H1 (cell line): ENCODE data around the gene PTMA. TPM values are rescaled to one million over a fixed set of nuclear protein-coding genes. Genes with fewer than 3 reads are reported as not detected.

Experiments used
- CTCF ChIA-PET: fragments of 300-600 bp; sonication (Branson Sonifier 250); formaldehyde crosslinking; loops from one replicate; lab custom pipeline; 2021; ENCODE audit not compliant: partially characterized antibody; lab: Charles Lee
- POLR2A ChIA-PET: fragments of 300-600 bp; sonication (Branson Sonifier 250); formaldehyde crosslinking; loops from one replicate; lab custom pipeline; 2021; ENCODE audit warnings: inconsistent platforms; ENCODE audit not compliant: partially characterized antibody; lab: Charles Lee
- DNase-seq, 2 experiments: peaks; one replicate each; pipeline versions ENCODE4 v3.0.0 to v3.0.0-alpha.2; 2010 to 2022; ENCODE audit warnings: low spot score in 2 of 2, low read depth in 1 of 2, mixed read lengths in 1 of 2
- FAIRE-seq: peaks from 2 replicates; lab custom pipeline; 2011; peaks lifted over from hg19 to GRCh38; lab: Jason Lieb, UNC
- H2AFZ ChIP-seq: 2 replicates; pipeline ENCODE4 v1.8.1; 2012; ENCODE audit warnings: low read length, inconsistent platforms
- H2AK5ac ChIP-seq: 2 replicates; pipeline ENCODE4 v1.6.1; 2013; ENCODE audit warnings: low read depth, low read length
- H2BK120ac ChIP-seq: replicated peaks from 2 replicates; pipeline ENCODE3; 2013; ENCODE audit warnings: low read depth, low read length, inconsistent platforms
- H2BK12ac ChIP-seq: 2 replicates; pipeline ENCODE4 v1.6.1; 2013; ENCODE audit warnings: low read depth, low read length
- H2BK15ac ChIP-seq: 2 replicates; pipeline ENCODE4 v1.6.1; 2013; ENCODE audit warnings: low read length
- H2BK20ac ChIP-seq: 2 replicates; pipeline ENCODE4 v1.6.1; 2013; ENCODE audit warnings: low read length
- H2BK5ac ChIP-seq: 2 replicates; pipeline ENCODE4 v1.6.1; 2013; ENCODE audit warnings: low read depth, low read length
- H3K14ac ChIP-seq: 2 replicates; pipeline ENCODE4 v1.6.1; 2013; ENCODE audit warnings: inconsistent platforms; ENCODE audit not compliant: insufficient read length
- H3K18ac ChIP-seq: 2 replicates; pipeline ENCODE4 v1.6.1; 2013; ENCODE audit warnings: low read length; ENCODE audit errors: extremely low read depth
- H3K23ac ChIP-seq: 2 replicates; pipeline ENCODE4 v1.6.1; 2013; ENCODE audit warnings: inconsistent platforms; ENCODE audit not compliant: insufficient read length
- H3K23me2 ChIP-seq: 2 replicates; pipeline ENCODE4 v1.6.1; 2013; ENCODE audit warnings: low read depth, low read length
- H3K27ac ChIP-seq: 2 replicates; pipeline ENCODE4 v1.6.1; 2011; ENCODE audit warnings: low read depth, low read length, inconsistent platforms
- H3K27me3 ChIP-seq, 4 experiments: replicated peaks in 1 of 4; 1 replicate in 1 of 4; 2 replicates in 3 of 4; pipeline versions ENCODE4 v1.6.1 to v1.8.1; 2011 to 2013; ENCODE audit warnings: low read length in 3 of 4, mild to moderate bottlenecking in 3 of 4, inconsistent platforms in 2 of 4, mixed read lengths in 2 of 4, moderate library complexity in 1 of 4; ENCODE audit not compliant: control insufficient read depth in 3 of 4, insufficient read depth in 3 of 4; ENCODE audit errors: extremely low read depth in 1 of 4
- H3K36me3 ChIP-seq, 4 experiments: 2 replicates each; pipeline versions ENCODE4 v1.6.1 to v1.8.1; 2011 to 2013; ENCODE audit warnings: mild to moderate bottlenecking in 4 of 4, low read length in 3 of 4, moderate library complexity in 2 of 4, control low read depth in 1 of 4, inconsistent platforms in 1 of 4; ENCODE audit not compliant: insufficient read depth in 4 of 4, control insufficient read depth in 2 of 4
- H3K4ac ChIP-seq: replicated peaks from 2 replicates; pipeline ENCODE3; 2013; ENCODE audit warnings: low read length, low read depth, mixed read lengths, inconsistent platforms; ENCODE audit not compliant: insufficient read length
- H3K4me1 ChIP-seq, 4 experiments: replicated peaks in 1 of 4; 1 replicate in 1 of 4; 2 replicates in 3 of 4; pipeline versions ENCODE4 v1.6.1 to v1.8.1; 2011 to 2013; ENCODE audit warnings: low read length in 3 of 4, inconsistent platforms in 2 of 4, mixed read lengths in 1 of 4; ENCODE audit not compliant: insufficient read depth in 4 of 4, control insufficient read depth in 3 of 4
- H3K4me2 ChIP-seq, 2 experiments: 2 replicates each; pipeline versions ENCODE4 v1.6.1 to v1.8.1; 2011 to 2013; ENCODE audit warnings: low read depth in 2 of 2, low read length in 2 of 2, control low read depth in 1 of 2, inconsistent platforms in 1 of 2, mild to moderate bottlenecking in 1 of 2; ENCODE audit not compliant: insufficient read depth in 1 of 2
- H3K4me3 ChIP-seq, 4 experiments: fragments of 200-600, 300-600 bp in 1 of 4; sonication (generic), shearing (Covaris generic), sonication (Bioruptor Twin) in 1 of 4; 2 replicates each; pipeline versions ENCODE4 v1.5.1 to v1.8.1; 2011 to 2016; ENCODE audit warnings: low read length in 4 of 4, low read depth in 3 of 4, control low read depth in 2 of 4, inconsistent platforms in 2 of 4, mild to moderate bottlenecking in 2 of 4, mixed read lengths in 1 of 4, moderate library complexity in 1 of 4; ENCODE audit not compliant: insufficient read depth in 2 of 4; ENCODE audit errors: extremely low read depth in 1 of 4
- H3K56ac ChIP-seq: replicated peaks from 2 replicates; pipeline ENCODE3; 2013; ENCODE audit warnings: low read depth, mild to moderate bottlenecking, mixed read lengths, low read length, inconsistent platforms; ENCODE audit not compliant: insufficient read length
- H3K79me1 ChIP-seq: 2 replicates; pipeline ENCODE4 v1.6.1; 2013; ENCODE audit warnings: low read depth, low read length, control low read depth
- H3K79me2 ChIP-seq, 2 experiments: 2 replicates each; pipeline versions ENCODE4 v1.6.1 to v1.8.1; 2012 to 2013; ENCODE audit warnings: low read length in 2 of 2, mild to moderate bottlenecking in 2 of 2, inconsistent platforms in 1 of 2; ENCODE audit not compliant: insufficient read depth in 2 of 2, control insufficient read depth in 1 of 2
- H3K9ac ChIP-seq, 4 experiments: replicated peaks in 1 of 4; 1 replicate in 1 of 4; 2 replicates in 3 of 4; pipeline versions ENCODE4 v1.6.1 to v1.8.1; 2011 to 2013; ENCODE audit warnings: low read depth in 3 of 4, low read length in 3 of 4, control low read depth in 2 of 4, mild to moderate bottlenecking in 2 of 4, moderate library complexity in 2 of 4, inconsistent platforms in 1 of 4; ENCODE audit errors: extremely low read depth in 1 of 4
- H3K9me3 ChIP-seq, 2 experiments: 2 replicates each; pipeline versions ENCODE4 v1.6.1 to v1.8.1; 2012 to 2013; ENCODE audit warnings: mild to moderate bottlenecking in 2 of 2, moderate library complexity in 2 of 2, control low read depth in 1 of 2, inconsistent platforms in 1 of 2, low read depth in 1 of 2, low read length in 1 of 2, mixed read lengths in 1 of 2; ENCODE audit not compliant: insufficient read depth in 2 of 2
- H4K20me1 ChIP-seq, 2 experiments: replicated peaks in 1 of 2; 2 replicates each; pipeline versions ENCODE3 to v1.8.1; 2011 to 2013; ENCODE audit warnings: inconsistent platforms in 2 of 2, low read length in 2 of 2, mild to moderate bottlenecking in 1 of 2; ENCODE audit not compliant: insufficient read depth in 2 of 2, control insufficient read depth in 1 of 2
- H4K5ac ChIP-seq: 2 replicates; pipeline ENCODE4 v1.6.1; 2013; ENCODE audit warnings: low read length, low read depth, mixed read lengths, inconsistent platforms; ENCODE audit not compliant: insufficient read length
- H4K8ac ChIP-seq: 2 replicates; pipeline ENCODE4 v1.8.0; 2013; ENCODE audit warnings: mild to moderate bottlenecking, moderate library complexity, low read length, inconsistent platforms; ENCODE audit not compliant: insufficient read depth; ENCODE audit errors: extremely low read depth
- H4K91ac ChIP-seq: replicated peaks from 2 replicates; pipeline ENCODE3; 2013; ENCODE audit warnings: low read length, mixed read lengths, inconsistent platforms; ENCODE audit not compliant: insufficient read length
- ATF2 ChIP-seq: IDR thresholded peaks from 2 replicates; pipeline ENCODE4 v1.6.1; 2012; ENCODE audit warnings: low read length, inconsistent platforms
- HDAC2 ChIP-seq, 2 experiments: fragments of 300-600 bp in 1 of 2; sonication (generic) in 1 of 2; IDR thresholded peaks; 2 replicates each; pipeline ENCODE4 v1.6.1; 2011 to 2012; ENCODE audit warnings: low read depth in 2 of 2, low read length in 2 of 2, mild to moderate bottlenecking in 2 of 2, moderate library complexity in 2 of 2, borderline replicate concordance in 1 of 2, inconsistent platforms in 1 of 2
- HDAC6 ChIP-seq: IDR thresholded peaks from one replicate; pipeline ENCODE4 v1.7.1; 2012; ENCODE audit warnings: low read depth, mild to moderate bottlenecking, inconsistent platforms, low read length, moderate library complexity
- JUND ChIP-seq: IDR thresholded peaks from 2 replicates; pipeline ENCODE4 v1.6.1; 2011; ENCODE audit warnings: mild to moderate bottlenecking, improper control_type of control experiment, low read length
- SIN3A ChIP-seq, 2 experiments: IDR thresholded peaks in 1 of 2; conservative IDR thresholded peaks in 1 of 2; 2 replicates each; pipeline ENCODE4 v1.6.1; 2011 to 2012; ENCODE audit warnings: low read length in 2 of 2, improper control_type of control experiment in 1 of 2, low read depth in 1 of 2, mild to moderate bottlenecking in 1 of 2
- SIRT6 ChIP-seq: IDR thresholded peaks from one replicate; pipeline ENCODE4 v1.7.1; 2012; ENCODE audit warnings: low read length, inconsistent platforms
- SIX5 ChIP-seq: IDR thresholded peaks from 2 replicates; pipeline ENCODE4 v1.6.1; 2011; ENCODE audit warnings: mild to moderate bottlenecking, low read depth, low read length
- SP1 ChIP-seq: IDR thresholded peaks from 2 replicates; pipeline ENCODE4 v1.6.1; 2011; ENCODE audit warnings: low read depth, low read length
- SP4 ChIP-seq: IDR thresholded peaks from 2 replicates; pipeline ENCODE4 v1.6.1; 2012; ENCODE audit warnings: low read length, inconsistent platforms
- YY1 ChIP-seq: IDR thresholded peaks from 2 replicates; pipeline ENCODE4 v1.6.1; 2011; ENCODE audit warnings: low read depth, mild to moderate bottlenecking, low read length
- WGBS, 2 experiments: shearing (Covaris generic) in 1 of 2; methylation state at CpG; one replicate each; pipeline versions ENCODE4 v1.1.6 to v1.1.7; 2013 to 2015; ENCODE audit warnings: low lambda C conversion rate in 2 of 2, mixed read lengths in 2 of 2, inconsistent platforms in 1 of 2, low coverage in 1 of 2, missing lambda C conversion rate in 1 of 2; ENCODE audit not compliant: insufficient replicate concordance in 2 of 2, insufficient coverage in 1 of 2, insufficient read length in 1 of 2; ENCODE audit errors: extremely low coverage in 1 of 2, missing lambda C conversion rate in 1 of 2; 5-methylcytosine and 5-hydroxymethylcytosine counted together
- polyA plus RNA-seq, 7 experiments: library from polyadenylated mRNA; depleted of rRNA in 3 of 7; stranded (reverse) in 5 of 7; unstranded in 2 of 7; fragments of >200 nt in 5 of 7; fragments of 200-250 nt in 2 of 7; gene quantifications; 1 replicate in 5 of 7; 2 replicates in 1 of 7; 4 replicates in 1 of 7; pipeline versions ENCODE4 v1.2.1 to v1.2.3, GENCODE V29; 2011 to 2013; ENCODE audit warnings: missing spikeins in 2 of 7, mixed read lengths in 2 of 7
- total RNA-seq: library from RNA; stranded (reverse); fragmentation: NEBNext Ultra II Directional; extraction: Animal tissue kit (Norgen Biotek cat#: 25700); gene quantifications from 2 replicates; pipeline ENCODE4 v1.2.1, GENCODE V29; 2021

The PTMA gene
- total and polyA plus RNA-seq, 2 of the 8 experiments (the other 6 are each of a cell fraction or from before 2014, with no cell fraction given), result 683 to 2,680 TPM

- WGBS, 2 experiments, result 91% methylated on average over 11 of the region's 11 CpGs; no CpG with 5 or more reads in 1 of the 2 experiments
- Histone ChIP-seq H3K4ac (peak overlapping the region; percentile 61), H3K4me1 (peaks cover 0 to 24% (median 16%) of the 10 kb centered on the region in 4 experiments; a peak in 6 of 7 replicates), H2BK12ac (peak overlapping the region; percentile 53; the same call in 1 of the 2 replicates), H3K79me2 (peaks cover 7 to 13% of the 10 kb centered on the region in 2 experiments; a peak in 3 of 4 replicates), H2AFZ (no peak overlapping the region), H3K23ac (no peak overlapping the region), H2BK5ac (no peak overlapping the region), H2BK20ac (no peak overlapping the region), H2AK5ac (no peak overlapping the region), H3K4me3 (no peak overlapping the region), H4K5ac (no peak overlapping the region), H2BK15ac (0 out of 2 replicates have a peak overlapping the region, but pooled peaks have one; percentile 2), H3K18ac (no peak overlapping the region), H2BK120ac (no peak overlapping the region), H4K8ac (no peak overlapping the region), H3K23me2 (no peaks in the 10 kb centered on the region), H3K9ac (no peak overlapping the region), H3K79me1 (no peaks in the 10 kb centered on the region), H3K27me3 (no peaks in the 10 kb centered on the region), H3K56ac (no peak overlapping the region), H4K20me1 (peaks cover 4 to 9% of the 10 kb centered on the region in 2 experiments), H3K36me3 (peaks cover 8 to 14% (median 10%) of the 10 kb centered on the region in 4 experiments), H3K9me3 (no peaks in the 10 kb centered on the region), H3K4me2 (peak overlapping the region in 1 of 2 experiments; percentile 56; a peak in 1 of 4 replicates), H3K27ac (no peak overlapping the region), H3K14ac (no peak overlapping the region), H4K91ac (no peak overlapping the region)
- TF ChIP-seq HDAC2 (IDR thresholded peaks at IDR 0.05; ENCODE audit: borderline replicate concordance in 1 of 2, low read depth in 2 of 2, low read length in 2 of 2), result no peak
- no peak for TF ChIP-seq HDAC6
- no peak for TF ChIP-seq SIN3A (conservative IDR thresholded peaks at IDR 0.05 in 1 of 2, IDR thresholded peaks at IDR 0.05 in 1 of 2; ENCODE audit: low read depth in 1 of 2, low read length in 2 of 2)
- no peak for TF ChIP-seq SIX5
- TF ChIP-seq SP4, result no peak
- TF ChIP-seq ATF2, result no peak
- no peak for TF ChIP-seq SIRT6
- TF ChIP-seq YY1, result no peak
- no peak for TF ChIP-seq JUND
- no peak for TF ChIP-seq SP1
- CTCF ChIA-PET, result interaction anchor here (0.6 to 12.1 kb wide), 20 partner anchors 7 to 1271 kb away, joined by 3 to 555 read pairs (median 4); partner anchors contain the start of gene COPS7B
- no peak for DNase-seq
- FAIRE-seq, result no peak
- POLR2A ChIA-PET, result interaction anchor here (0.5 to 22.8 kb wide), 12 partner anchors 12 to 264 kb away, joined by 3 to 1080 read pairs (median 4); partner anchors contain the start of genes PDE6D and PTMA
These were observed 8.4 kb downstream of the PTMA start for GRCh38 chr2:231716666-231717280.
